MCF 10A (cell line): ENCODE data around the gene TMEM143. TPM values are rescaled to one million over a fixed set of nuclear protein-coding genes. Genes with fewer than 3 reads are reported as not detected.
A peak's percentile ranks its signal among the peaks of the same experiment; 100 is the strongest.
"Not testable (repeated sequence)": the region's sequence is repeated elsewhere in the genome, so short reads cannot be mapped to it uniquely, and the experiment has no call there.

Experiments
- BruUV-seq: library from RNA; stranded (reverse); fragments of 400-500 nt; replicated peaks from 2 replicates; lab custom pipeline; 2021; lab: Mats Ljungman, UMichigan
- CTCF ChIA-PET: fragments of 300-600 bp; sonication (Branson Sonifier 250); formaldehyde crosslinking; extraction: SDS; loops from one replicate; lab custom pipeline; 2021; ENCODE audit warnings: antibody characterized with exemption, inconsistent platforms; lab: Yijun Ruan, JAX
- POLR2A ChIA-PET: fragments of 300-600, 350-650 bp; sonication (Branson Sonifier 250); formaldehyde crosslinking; extraction: SDS; loops from one replicate; lab custom pipeline; 2020; ENCODE audit warnings: antibody characterized with exemption, inconsistent platforms; lab: Yijun Ruan, JAX
- DNase-seq: peaks from one replicate; pipeline ENCODE4 v3.0.0-alpha.2; 2018; ENCODE audit not compliant: unreplicated experiment
- H3K27ac Mint-ChIP-seq: one replicate; pipeline ENCODE4 v1.8.0; 2022; ENCODE audit warnings: mild to moderate bottlenecking, low read depth, mixed read lengths; ENCODE audit not compliant: unreplicated experiment
- H3K27me3 Mint-ChIP-seq: one replicate; pipeline ENCODE4 v1.8.0; 2022; ENCODE audit warnings: mixed read lengths; ENCODE audit not compliant: insufficient read depth, unreplicated experiment
- H3K36me3 Mint-ChIP-seq: one replicate; pipeline ENCODE4 v1.8.0; 2022; ENCODE audit warnings: mild to moderate bottlenecking, moderate library complexity, mixed read lengths; ENCODE audit not compliant: insufficient read depth, unreplicated experiment
- H3K4me1 Mint-ChIP-seq: one replicate; pipeline ENCODE4 v1.8.0; 2022; ENCODE audit warnings: mixed read lengths; ENCODE audit not compliant: insufficient read depth, unreplicated experiment
- H3K4me3 Mint-ChIP-seq: one replicate; pipeline ENCODE4 v1.8.0; 2022; ENCODE audit warnings: mild to moderate bottlenecking, moderate library complexity, mixed read lengths; ENCODE audit not compliant: unreplicated experiment
- H3K9me3 Mint-ChIP-seq: one replicate; pipeline ENCODE4 v1.8.0; 2022; ENCODE audit warnings: mixed read lengths; ENCODE audit not compliant: unreplicated experiment
- CTCF ChIP-seq: fragments of 200-600 bp; IDR thresholded peaks from one replicate; pipeline ENCODE4 v1.8.0; 2022; ENCODE audit warnings: antibody characterized with exemption, mild to moderate bottlenecking; ENCODE audit not compliant: unreplicated experiment
- intact Hi-C: fragments of 100-400 bp; cut with micrococcal nuclease; formaldehyde crosslinking; loops from 2 replicates; pipeline ENCODE4 v1.14.1; 2022
- total RNA-seq: library from RNA; stranded (reverse); gene quantifications from 2 replicates; pipeline ENCODE4 v1.2.3, GENCODE V29; 2022

TMEM143 gene
- total RNA-seq, 1 experiment from 2014 or later: 6.0 TPM

DNA sequence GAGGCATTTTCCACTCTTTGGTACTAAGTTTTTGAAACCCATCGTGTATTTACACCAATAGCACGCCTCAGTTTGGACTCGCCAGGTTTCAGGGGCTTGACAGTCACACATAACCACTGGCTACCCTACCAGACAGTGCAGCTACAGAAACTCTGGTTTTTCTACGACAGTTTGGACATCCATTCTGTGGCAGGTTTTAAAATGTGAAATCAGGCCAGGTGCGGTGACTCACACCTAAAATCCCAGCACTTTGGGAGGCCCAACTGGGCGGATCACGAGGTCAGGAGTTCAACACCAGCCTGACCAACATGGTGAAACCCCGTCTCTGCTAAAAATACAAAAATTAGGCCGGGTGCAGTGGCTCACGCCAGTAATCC is 14.4 kb upstream of the TMEM143 start:
- BruUV-seq: no TSS peak
- TF ChIP-seq CTCF: no peak
- Mint-ChIP-seq H3K27me3 (no peaks in the 10 kb centered on the region), H3K4me1 (peaks cover 3% of the 10 kb centered on the region), H3K4me3 (no peak overlapping the region), H3K9me3 (no peaks in the 10 kb centered on the region), H3K27ac (no peak overlapping the region), H3K36me3 (peaks cover 22% of the 10 kb centered on the region)
- ChIA-PET POLR2A (no interaction called here), CTCF (interaction anchor here (0.7 kb wide), 1 partner anchor 13 kb away, joined by 4 read pairs; the partner anchor contains the start of gene KDELR1)
- intact Hi-C loops: no loop called here
- no peak for DNase-seq

DNA sequence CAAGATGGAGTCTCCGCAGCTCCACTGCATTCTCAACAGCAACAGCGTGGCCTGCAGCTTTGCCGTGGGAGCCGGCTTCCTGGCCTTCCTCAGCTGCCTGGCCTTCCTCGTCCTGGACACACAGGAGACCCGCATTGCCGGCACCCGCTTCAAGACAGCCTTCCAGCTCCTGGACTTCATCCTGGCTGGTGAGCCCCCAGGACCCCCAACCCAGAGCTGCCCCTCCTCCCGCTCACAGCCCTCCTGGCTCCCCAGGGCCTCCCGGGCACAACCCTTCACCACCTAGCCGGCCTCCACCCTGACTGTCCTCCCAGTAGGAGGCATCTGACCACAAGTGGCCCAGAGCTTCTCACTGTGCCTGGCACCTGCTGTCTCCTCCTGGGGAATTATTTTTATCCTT is 9.8 kb upstream of the TMEM143 start:
- Mint-ChIP-seq H3K4me1 (peaks cover 9% of the 10 kb centered on the region), H3K4me3 (no peak overlapping the region), H3K27ac (no peak overlapping the region), H3K36me3 (no peaks in the 10 kb centered on the region), H3K9me3 (no peaks in the 10 kb centered on the region), H3K27me3 (no peaks in the 10 kb centered on the region)
- DNase-seq: no peak
- POLR2A ChIA-PET: interaction anchor here (1.4 to 1.9 kb wide), 2 partner anchors 10 to 17 kb away, joined by 6 to 8 read pairs; partner anchors contain the start of genes KDELR1, SYNGR4 and TMEM143
- BruUV-seq: no TSS peak
- intact Hi-C loops: no loop called here
- no peak for TF ChIP-seq CTCF
- CTCF ChIA-PET: interaction anchor here (0.7 to 0.8 kb wide), 2 partner anchors 17 to 181 kb away, joined by 3 to 4 read pairs; partner anchors contain the start of gene KDELR1

- ChIA-PET POLR2A (interaction anchor here (0.7 to 1.9 kb wide), 3 partner anchors 9 to 128 kb away, joined by 3 to 8 read pairs (median 6); partner anchors contain the start of genes KDELR1, SYNGR4 and TMEM143), CTCF (interaction anchor here (0.6 to 0.8 kb wide), 3 partner anchors 18 to 118 kb away, joined by 3 to 4 read pairs (median 4); partner anchors contain the start of genes CARD8, GRIN2D and KDELR1)
- DNase-seq: peak; percentile 69
- no peak for TF ChIP-seq CTCF
- no peaks in the 10 kb centered on the region for H3K9me3 Mint-ChIP-seq
- intact Hi-C loops: no loop called here
- H3K4me3 Mint-ChIP-seq: no peak overlapping the region
- H3K27ac Mint-ChIP-seq: no peak overlapping the region
- no peaks in the 10 kb centered on the region for H3K36me3 Mint-ChIP-seq
- H3K4me1 Mint-ChIP-seq: peaks cover 9% of the 10 kb centered on the region
- BruUV-seq: no TSS peak
- no peaks in the 10 kb centered on the region for H3K27me3 Mint-ChIP-seq
These were observed 9.2 kb upstream of the TMEM143 start for GRCh38 chr19:48372904-48373303.

GRCh38 chr19:48371771-48372170 is 8.0 kb upstream of the TMEM143 start:
- H3K4me1 Mint-ChIP-seq, DNase-seq, BruUV-seq, H3K27ac Mint-ChIP-seq, H3K36me3 Mint-ChIP-seq, H3K9me3 Mint-ChIP-seq, H3K27me3 Mint-ChIP-seq, H3K4me3 Mint-ChIP-seq, POLR2A ChIA-PET, intact Hi-C loops: not testable (repeated sequence)
- CTCF ChIA-PET: interaction anchor here (1.2 to 1.8 kb wide), 2 partner anchors 12 to 19 kb away, joined by 3 to 9 read pairs; partner anchors contain the start of gene KDELR1
